Measurements from ENCODE around the gene CSF2.
A peak's percentile ranks its signal among the peaks of the same experiment; 100 is the strongest.

The CSF2 gene

DNA sequence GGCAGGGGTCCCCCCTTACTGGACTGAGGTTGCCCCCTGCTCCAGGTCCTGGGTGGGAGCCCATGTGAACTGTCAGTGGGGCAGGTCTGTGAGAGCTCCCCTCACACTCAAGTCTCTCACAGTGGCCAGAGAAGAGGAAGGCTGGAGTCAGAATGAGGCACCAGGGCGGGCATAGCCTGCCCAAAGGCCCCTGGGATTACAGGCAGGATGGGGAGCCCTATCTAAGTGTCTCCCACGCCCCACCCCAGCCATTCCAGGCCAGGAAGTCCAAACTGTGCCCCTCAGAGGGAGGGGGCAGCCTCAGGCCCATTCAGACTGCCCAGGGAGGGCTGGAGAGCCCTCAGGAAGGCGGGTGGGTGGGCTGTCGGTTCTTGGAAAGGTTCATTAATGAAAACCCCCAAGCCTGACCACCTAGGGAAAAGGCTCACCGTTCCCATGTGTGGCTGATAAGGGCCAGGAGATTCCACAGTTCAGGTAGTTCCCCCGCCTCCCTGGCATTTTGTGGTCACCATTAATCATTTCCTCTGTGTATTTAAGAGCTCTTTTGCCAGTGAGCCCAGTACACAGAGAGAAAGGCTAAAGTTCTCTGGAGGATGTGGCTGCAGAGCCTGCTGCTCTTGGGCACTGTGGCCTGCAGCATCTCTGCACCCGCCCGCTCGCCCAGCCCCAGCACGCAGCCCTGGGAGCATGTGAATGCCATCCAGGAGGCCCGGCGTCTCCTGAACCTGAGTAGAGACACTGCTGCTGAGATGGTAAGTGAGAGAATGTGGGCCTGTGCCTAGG is at the start of gene CSF2:
TSS of gene CSF2 (plus strand) at position 559 of the 783 bp plus-strand sequence. CDS start at position 594, 35 bp downstream.
- DNase-seq (ENCODE audit: low read depth): no peak

DNA sequence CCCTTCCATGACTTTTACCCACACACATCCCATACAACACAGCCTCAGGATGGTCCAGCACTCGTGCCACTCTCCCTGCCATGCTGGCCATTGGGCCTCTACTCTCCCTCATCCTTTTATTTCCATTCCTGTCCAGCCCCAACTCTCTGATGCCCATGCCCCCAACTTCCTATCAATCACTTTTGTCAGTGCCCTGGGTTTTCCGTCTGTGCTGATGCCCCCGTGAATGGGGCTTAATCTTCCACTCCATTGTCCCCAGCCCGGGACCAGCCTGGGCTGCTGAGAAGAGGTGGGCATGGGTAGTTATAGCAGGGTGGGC is 49.5 kb upstream of the CSF2 start:
- DNase-seq (ENCODE audit: low read depth): no peak

DNA sequence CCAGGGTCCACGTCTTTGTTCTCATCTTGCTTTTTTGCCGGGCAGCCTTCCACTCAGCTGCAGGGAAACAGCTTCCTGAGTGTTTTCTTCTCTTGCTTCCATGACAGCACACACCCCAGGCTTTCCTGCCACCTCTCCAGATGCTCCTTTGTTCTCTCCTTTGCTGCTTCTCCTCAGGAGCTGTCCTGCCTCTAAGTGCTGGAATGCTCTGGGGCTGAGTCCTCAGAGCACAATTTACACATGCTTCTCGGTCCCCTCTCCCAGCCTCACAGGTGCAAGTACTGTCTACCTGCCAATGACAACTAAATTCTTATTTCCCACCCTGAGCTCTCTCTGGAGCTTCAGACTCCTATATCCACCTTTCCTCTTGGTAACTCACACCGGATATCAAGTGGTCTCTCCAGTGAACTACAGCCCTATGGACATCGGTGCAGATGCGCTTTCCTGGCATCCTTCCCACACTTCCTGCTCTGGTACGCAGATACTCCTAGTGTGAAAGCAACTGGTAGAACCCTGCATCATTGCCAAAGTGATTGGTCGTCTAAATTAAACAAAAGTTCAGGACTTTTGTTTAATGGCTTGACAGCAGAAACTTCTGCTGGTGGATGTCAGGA is 48.7 kb upstream of the CSF2 start:
- no peak for DNase-seq (ENCODE audit: low read depth)

DNA sequence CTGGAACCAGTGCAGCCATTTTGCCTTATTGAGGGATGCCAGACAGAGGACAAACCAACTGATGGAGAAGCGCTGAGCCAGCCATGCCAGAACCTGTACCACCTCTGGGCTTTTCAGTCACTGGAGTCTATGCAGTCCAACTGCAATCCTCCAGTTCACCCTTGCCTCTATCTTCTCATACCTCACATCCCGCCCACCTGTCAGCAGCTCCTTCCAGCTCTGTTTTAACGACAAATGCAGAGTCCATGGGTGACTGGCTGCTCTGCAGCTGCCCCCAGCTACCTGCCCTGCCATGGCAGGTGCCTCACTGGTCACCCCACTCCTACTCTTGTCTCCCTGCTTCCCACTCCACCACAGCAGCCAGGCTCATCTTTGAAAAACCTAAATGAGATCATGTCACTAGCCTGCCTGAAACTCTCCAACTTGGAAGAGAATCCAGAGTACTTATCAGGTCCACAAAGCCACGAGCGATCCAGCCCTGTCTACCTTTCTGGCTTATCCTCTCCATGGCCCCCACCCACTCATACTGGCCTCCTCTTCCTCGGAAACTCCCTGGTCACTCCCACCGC is 48.1 kb upstream of the CSF2 start:
- DNase-seq (ENCODE audit: low read depth): no peak

DNA sequence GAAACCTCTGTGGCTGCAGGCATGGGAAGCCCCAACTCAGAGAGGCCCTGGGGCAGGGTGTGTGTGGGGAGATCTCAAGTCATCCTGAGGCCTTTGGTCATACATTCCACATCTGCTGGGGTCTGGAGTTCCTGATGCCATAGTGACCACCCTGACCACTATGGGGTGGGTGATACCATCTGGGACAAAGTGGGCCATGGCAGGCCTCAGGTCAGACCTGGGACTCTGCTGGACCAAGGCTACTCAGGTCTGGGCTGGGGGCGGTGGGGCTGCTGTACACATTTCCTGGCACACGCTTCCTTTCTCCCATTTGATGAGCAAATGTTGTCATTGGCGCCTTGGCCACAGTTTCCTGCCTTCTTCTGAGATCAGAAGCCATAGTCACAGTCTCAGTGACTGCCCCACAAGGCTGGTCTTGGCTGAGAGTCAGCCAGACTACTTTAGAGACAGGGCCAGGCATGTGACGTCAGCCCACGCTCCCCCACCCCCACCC is 47.0 kb upstream of the CSF2 start:
- DNase-seq (ENCODE audit: low read depth): peak; percentile 26

DNA sequence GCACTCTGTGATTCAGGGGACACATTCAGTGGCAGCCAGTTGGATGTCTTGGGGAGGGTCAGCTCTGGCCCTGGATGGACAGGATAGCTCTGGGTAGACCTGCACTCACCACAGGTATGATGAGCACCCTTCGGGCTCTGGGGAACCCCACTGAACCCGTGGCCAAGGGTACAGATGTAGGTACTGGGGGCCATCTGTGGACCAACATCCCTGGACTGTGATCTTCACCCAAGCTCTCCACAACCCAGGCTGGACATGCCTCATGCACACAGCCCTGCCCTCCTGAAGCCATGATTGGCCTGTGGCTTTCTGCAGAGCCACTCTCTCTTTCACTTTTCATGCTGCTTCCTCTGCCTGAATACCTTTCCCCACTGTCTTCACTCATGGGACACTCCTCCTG is 46.6 kb upstream of the CSF2 start:
- DNase-seq (ENCODE audit: low read depth): no peak

DNA sequence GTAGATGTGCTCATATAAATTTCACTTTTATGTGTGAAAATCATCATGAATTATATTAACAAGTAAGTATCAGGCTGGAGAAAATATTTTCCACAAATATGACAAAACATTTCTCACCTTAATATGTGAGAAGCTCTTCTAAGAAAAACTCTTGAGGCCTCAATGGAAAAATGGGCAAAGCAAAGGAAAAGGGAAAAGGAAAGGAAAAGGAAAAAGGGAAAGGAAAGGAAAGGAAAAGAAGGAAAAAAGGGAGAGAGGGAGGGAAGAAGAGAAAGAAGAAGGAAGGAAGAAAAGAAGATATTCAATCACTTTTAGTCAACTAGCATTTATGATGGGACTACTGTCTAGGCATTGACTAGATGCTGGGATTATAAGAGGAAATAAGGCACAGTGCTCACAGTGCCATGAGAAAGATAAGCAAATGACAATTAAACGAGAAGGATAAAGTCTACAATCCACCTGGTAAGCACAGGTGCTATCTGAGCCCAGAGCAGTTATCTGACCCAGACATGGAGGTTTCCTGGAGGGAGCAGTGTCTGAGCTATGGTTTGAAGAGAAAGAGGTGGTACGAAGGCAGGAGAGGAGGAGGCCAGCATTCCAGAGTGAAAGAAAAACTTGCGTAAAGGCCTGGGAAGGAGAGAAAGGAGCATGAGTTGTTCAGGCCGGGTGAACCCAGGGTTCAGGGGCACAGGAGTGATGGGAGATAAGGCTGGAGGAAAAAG is 43.8 kb upstream of the CSF2 start:
- no peak for DNase-seq (ENCODE audit: low read depth)

DNA sequence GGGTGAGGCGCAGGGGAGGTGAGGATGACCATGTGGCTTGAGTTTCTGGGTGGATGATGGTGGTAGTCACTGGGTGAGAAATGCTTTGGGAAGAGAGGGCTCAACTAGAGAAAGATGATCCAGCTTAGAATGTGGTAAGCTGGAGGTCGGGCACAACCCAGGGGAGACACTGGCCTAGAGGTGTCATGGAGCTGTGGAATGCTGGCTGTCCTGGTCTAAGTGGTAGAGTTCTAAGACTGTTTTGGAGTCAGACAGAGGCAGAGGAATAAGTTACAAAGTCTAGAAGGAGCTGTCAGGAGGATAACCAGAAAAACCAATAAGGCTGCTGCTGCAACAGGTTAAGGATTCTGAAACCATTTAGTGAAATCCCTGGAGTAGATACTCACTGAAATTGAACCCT is 43.0 kb upstream of the CSF2 start:
- no peak for DNase-seq (ENCODE audit: low read depth)

DNA sequence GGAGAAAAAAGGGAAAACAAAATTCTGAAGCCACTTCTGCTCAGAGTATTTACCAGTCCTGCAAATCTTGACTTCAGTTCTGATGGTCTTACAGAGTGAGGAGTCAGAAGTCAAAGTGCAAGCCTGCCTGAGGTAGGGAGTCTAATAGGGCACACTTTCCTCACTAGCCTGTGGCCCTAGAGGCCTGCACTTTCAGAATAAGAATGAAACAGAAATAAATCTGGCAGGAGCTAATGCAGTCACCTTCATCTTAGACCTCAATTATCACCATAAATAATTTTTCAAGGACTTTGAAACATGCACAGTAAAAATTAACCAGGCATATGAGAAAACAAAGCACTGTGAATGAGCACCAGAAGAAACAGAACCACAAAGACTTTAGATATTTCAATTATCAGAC is 41.4 kb upstream of the CSF2 start:
- no peak for DNase-seq (ENCODE audit: low read depth)

DNA sequence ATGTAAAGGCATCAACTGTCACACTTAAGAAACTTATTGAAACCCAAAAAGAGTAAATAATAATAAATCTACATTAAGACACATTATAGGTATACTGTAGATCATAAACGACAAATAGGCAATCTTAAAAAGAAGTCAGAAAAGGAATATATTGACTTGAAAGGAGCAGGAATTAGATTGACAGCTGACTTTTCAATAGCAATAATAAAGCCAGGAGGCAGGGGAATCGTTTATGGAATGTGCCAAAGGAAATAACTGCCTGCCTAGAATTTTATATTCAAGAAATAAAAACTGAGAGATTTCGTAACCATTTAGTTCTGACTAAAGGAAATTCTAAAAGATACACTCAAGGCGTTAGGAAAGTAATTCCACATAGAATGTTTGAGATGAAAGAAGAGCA is 40.5 kb upstream of the CSF2 start:
- DNase-seq (ENCODE audit: low read depth): no peak

DNA sequence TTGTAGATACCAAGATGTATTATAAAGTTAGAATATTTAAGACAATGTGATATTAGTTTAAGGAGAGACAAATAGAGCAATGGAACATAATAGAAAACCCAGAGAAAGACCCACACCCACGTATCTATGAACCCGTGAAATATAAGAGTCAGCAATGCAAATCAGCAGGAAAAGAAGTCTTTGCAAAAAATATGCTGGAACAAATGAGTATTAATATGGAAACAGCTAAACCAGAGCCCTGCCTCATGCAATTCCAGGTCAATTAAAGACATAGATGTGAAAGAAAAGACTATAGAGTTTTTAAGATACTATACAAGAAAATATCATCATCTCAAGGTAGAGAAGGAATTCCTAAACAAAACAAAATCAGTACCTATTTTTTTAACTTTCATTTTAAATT is 36.2 kb upstream of the CSF2 start:
- no peak for DNase-seq (ENCODE audit: low read depth)

DNA sequence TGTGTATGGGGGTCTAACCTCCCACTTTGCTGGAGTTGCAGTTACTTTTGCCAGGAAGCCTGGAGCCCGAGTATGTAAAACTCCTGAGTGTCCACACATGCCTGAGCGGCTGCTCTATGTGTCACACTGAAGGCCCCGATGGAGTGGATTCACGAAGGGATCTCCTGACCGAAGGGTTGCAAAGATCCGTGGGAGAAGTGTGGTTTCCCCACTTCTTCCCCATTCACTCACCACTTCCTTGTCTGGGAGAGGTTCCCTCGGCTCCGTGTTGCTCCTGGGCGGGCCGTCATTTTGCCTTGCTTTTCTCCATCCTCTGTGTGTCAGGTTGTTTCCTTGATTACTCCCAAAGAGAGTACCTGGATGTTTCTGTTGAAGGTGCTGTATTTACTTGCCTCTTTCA is 29.4 kb upstream of the CSF2 start:
- no peak for DNase-seq (ENCODE audit: low read depth)

DNA sequence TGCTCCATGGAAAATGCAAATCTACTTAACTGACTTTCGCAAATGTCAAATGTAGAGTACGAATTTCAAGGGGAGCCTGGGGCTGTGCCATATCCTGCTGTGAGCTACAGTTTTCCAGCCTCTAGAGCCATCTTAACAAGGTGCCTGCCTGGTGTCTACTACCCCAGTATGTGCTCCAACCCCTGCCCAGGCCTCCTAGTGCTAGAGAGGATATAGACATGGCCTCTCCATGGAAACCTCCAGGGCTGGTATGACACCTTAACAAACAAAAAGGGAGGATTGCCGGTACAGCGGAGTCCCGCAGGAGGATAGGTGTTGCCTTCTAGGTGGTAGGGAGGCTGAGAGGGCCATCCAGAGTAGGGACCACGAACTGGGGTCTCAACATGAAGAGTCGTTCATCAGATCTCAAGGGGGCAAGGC is 26.7 kb upstream of the CSF2 start:
- DNase-seq (ENCODE audit: low read depth): no peak

DNA sequence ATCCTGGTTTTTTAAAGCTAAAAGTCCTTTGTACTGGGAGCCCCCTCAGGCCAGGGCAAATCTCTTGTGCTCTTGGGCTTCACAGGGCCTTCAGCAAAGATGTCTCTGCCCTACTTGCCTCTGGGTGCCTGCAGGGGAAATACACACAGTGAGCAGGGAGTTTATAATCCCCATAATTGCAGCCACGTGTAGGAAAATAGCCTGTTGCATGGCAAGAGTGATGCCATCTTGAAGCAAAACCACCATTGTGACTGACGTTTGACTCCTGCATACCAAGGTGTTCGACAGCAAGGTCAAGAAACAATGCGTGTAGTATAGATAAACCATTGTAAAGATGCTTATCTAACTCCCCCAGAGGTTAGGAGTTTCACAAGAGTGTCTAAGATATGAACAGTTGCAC is 24.5 kb upstream of the CSF2 start:
- DNase-seq (ENCODE audit: low read depth): no peak

DNA sequence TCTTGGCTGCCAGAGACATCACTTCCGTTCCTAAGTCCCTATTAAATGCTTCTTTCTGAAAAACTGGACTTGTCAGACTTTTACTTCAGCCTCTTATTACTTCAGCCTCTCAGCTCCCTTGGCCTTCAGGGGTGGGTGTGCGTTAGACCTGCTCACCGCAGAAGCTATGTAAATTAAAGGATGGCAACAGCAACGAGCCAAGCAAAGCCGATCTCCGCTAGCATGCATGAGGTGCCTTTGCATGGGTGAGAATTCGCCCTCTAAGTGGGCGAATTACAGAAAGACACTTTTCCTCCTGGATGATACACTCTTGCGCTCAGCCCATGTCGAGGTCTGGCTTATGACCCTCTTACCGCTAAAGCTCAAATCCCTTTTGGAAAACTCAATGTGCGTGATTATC is 24.0 kb upstream of the CSF2 start:
- no peak for DNase-seq (ENCODE audit: low read depth)

DNA sequence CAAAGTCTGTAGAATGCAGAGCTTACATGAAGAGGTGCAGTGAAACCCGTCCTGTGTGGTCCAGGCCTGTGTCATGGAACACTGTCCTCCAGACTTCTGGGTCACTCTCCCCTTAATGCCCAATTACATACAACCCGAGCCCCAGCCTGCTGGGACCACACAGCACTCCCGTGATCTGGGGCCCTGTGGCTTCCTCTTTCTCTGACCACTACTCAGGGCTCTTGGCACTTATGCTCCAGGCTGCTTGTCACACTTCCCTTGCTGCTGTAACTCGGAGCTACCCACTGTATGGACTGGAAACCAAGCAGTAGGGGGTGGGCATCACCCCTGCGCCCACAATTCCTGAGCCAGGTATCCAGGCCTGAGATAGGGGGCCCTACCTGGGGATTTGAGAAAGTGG is 23.5 kb upstream of the CSF2 start:
- no peak for DNase-seq (ENCODE audit: low read depth)

DNA sequence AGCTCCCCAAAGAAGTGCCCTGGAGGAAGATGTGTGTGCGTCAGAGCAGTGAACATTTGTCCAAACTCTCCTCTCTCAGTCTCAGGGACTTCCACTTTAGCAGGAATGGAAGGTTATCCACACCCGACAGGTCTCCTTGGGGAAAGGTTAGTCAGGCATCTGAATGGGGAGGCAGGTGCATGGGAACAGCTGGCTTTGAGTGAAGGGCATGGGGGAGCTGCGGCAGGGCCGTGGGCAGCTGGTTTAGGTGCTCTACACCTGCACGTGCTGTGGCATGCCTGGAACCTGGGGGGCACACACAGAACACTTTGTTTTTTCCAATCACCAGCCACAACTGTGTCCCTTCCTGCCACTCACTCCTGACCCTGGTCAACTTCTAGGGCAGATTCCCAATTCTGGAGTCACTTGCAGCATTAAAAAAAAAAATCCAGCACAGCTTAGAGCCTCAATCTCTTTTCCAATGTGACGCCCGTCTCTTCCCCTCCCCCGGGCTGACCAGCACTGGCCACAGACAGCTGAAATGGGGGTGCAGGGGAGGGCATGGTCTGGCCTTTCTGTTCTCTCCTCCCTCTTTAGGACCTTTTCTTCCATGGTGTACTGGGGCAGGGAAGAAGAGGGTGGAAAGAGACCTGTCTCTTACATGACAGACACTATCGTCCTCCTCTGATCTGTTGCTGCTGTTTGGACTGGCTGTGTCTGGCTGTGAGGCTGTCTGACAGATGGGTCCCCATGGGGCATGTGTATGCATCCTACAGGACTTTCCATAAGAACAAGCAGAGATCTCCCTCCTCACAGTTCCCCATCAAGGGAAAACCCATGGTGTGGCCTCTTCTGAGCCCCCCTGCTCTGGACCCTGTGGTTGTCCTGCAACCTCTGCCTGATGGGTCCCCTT is 22.7 kb upstream of the CSF2 start:
- no peak for DNase-seq (ENCODE audit: low read depth)

DNA sequence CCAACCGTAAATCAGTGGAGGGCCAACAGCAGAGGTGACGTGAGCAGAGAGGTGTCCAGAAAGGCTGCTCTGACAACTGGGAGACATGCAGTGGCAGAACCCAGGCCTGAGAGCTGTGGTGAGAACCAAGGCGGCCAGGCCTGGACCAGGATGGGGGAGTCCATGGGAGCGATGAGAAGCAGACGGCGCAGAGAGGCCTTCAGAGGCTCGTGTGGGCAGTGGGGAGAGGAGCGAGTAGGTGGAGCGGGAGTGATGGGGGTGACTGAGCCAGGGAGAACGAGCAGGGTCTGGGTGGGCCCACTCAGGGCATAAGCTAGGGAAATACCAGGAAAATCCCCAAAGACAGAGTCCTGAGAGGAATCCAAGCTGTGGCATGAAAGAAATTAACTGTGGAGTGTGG is 21.1 kb upstream of the CSF2 start:
- no peak for DNase-seq (ENCODE audit: low read depth)

DNA sequence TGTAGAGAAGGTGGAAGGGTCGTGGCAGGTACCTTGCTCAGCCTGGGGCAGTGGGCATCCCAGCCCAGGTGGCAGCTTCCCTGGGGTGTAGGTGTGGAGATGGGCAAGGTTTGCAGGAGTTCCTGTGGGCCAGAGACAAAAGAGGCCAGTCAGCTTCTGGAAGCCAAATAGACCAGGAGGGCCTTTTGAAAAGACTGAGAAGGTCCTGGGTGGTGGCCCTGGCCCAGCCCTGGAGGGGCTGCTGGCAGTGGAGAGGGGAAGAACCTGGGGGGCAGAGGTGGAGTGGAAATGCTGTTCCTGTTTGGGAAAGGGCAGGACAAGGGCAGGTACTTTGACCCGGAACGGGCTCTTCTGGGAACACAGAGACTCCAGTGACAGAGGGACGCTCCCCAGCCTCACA is 20.1 kb upstream of the CSF2 start:
- DNase-seq (ENCODE audit: low read depth): no peak

DNA sequence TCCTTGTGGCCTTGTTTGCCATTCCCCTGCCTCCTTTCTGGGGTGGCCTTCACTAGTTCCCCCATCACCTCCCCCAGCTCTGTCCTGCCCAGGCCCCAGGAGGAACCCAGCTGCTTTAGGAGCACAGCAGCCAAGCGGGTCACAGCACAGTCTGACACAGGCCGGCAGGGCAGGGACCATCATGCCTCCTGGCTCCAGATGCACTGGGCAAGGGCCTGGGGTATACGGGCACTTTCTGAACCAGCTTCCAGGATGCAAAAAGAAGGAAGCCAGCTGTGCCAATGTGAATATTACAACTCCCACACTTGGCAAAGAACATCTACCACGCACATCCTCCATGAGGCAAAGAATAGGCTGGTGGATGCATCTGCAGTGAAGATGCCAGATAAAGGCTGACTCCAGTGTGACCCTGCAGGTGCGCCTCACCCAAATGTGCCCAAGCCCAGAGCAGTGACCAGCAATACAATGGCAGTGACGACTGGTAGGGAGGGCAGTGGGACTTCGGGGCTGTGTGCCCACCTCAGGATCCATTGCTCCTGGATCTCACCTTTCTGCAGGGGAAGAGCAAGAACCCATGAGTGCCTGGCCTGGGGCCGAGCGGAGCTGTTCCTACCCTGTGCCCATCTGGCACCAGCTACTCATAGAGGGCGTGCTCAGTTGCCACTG is 19.4 kb upstream of the CSF2 start:
- no peak for DNase-seq (ENCODE audit: low read depth)

DNA sequence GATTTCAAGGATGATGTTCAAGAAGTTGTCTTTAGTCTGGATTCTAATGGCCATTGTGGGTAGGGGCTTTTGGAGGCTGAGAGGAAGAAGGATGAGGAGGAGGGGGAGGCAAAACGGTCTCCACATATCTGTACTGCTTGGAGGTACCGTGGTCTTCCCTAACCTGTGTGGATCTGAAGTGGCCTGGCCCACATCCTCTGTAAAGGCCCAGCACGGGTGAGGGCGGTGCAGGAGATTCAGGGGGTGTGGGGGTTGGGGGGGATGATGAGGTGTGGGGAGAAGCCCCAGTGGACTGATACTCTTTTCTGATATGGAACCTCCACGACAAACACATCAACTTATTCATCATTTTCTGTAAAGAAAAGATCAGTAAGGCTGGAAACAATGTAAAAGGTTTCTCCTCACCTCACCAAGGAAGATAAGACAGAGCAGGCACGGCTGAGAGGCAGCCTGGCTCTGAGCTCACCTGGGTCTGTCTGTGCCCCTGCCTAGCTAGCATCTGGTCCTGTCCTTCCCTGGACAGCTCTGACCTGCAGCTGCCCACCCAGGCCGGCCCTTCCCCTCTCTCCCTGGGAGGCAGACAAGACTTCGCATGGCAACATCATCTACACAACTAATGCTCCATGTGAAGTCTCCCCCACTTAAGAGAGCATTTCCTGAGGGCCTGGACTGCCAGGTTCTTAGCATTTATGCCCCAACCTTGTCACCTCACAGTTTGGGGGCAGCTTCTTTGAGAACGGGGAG is 18.7 kb upstream of the CSF2 start:
- DNase-seq (ENCODE audit: low read depth): no peak

Measured in stimulated activated CD8-positive, alpha-beta memory T cell treated with anti-CD3 and anti-CD28 coated beads, Interleukin-15, amount 100 ng/mL, for 1 hour (primary cell).